Measurements from ENCODE around the gene TRIM2.

Gene TRIM2

DNA sequence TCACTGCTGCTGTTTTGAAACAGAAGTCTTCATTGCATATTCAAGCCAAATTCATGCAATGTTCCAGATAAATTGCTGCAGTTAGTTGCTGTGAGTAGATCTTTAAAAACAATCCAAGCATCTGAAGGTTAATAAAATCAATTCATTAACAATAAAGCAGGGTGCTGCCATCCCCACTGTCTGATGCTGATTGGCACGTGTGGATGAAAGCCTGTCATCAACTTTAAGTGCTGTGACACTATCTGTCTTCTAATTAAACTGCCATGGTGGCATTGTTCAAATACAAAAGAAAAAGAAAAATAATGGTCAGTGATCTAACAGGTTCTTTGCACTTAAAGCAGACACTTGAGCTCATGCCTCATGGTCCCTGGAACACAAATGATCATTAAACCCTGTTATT, 77.2 kb downstream of the TRIM2 start:
- DNase-seq = no peak

DNA sequence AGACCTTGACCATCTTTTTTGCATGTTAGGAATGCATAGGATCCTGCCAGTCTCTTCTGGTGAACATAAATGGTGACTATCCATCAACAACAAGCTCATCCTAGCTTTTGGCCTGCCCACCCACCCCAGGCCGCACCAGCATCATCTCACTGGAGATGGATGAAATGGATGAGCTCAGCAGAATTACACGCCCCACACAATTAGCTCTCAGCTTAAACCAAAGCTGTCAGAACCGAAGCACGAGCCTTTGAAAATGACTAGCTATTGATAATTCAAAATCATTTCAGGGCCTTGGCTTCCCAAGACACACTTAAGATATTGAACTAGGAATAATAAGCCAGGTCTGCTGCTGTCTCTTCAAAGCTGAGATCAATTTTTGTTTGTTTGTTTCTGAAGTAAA, 77.8 kb downstream of the TRIM2 start:
- no peak for DNase-seq

DNA sequence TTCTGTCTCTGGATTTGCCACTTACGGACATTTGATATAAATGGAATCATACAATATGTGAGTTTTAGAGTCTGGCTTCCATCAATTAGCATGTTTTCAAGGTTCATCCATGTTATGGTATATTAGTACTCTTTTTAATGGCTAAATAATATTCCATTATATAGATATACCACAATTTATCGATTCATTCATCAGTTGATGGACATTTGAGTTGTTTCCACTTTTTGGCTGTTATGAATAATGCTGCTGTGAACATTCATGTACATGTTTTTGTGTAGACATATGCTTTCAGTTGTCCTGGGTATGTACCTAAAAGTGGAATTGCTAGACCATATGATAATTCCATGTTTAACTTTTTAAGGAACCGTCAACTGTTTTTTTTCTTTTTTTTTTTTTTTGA, 79.0 kb downstream of the TRIM2 start:
- DNase-seq = no peak

DNA sequence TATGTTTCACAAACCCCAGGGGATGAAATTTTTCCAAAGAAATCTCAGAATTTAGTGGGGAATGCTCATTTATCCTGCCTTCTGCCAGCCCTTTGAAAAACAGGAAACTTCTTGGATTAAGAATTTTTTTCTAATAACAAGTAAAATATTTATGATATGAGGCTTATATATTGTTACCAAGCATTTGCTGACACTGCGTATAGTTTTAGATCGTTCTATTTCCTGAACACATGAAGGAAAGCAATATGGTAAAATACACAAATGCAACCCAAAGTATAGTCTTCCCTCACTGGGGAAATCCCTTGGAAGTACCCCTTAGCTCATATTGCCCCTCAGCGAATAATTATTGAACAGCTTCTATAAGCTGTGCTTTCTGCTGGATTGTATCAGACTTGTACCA, 85.9 kb downstream of the TRIM2 start:
- DNase-seq = no peak

DNA sequence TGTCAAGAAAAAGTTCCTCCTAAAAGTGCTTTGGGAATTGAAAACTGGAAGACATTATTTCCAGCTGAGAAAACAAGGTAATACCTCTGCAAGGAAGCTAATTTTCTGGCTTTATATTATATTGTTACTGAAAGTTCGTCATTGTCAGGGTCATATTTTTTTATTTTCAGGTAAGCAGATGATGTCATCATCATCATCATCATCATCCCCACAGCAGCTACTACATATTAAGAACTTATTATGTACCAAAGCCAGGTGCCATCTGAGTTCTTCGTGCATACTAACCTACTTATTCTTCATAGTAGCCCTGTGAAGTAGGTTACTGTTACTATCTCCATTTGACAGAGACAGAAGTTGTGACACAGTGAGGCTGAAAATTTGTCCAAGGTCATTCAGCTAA, 87.3 kb downstream of the TRIM2 start:
- no peak for DNase-seq

DNA sequence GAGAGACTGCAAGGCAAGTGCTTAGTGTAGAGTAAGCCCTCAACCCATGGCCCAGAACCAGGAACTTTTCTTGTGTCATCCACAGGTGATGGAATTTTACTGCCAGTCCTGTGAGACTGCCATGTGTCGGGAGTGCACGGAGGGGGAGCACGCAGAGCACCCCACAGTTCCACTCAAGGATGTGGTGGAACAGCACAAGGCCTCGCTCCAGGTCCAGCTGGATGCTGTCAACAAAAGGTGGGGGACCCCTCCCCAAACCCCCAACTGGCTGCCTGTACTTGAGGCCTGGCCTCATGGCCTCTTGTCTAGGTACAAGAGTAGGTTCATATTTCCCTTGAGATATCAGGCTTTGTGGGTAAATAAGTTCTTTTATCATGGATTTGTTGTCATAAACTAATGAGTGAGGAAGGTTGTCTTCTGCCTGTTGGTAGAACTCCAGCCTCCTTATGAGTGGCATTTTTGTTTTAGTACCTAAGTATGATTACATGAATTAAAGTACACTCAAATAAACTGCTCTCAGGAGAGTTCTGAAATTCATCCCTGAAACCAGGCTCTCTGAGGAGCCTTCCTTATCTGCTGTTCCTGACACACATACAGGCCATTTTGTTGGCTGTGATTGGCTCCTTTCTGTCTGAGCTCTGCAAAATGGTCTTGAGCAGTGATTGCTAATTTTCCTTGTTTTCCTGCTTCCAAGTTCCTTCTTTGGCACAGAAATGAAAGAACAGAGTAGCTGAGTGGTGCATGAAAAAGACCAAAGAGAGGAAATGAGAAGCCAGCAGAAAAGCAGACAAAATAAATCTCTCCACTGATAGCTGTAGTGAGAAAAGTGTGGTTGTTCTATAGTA, 88.9 kb downstream of the TRIM2 start:
- no peak for DNase-seq

DNA sequence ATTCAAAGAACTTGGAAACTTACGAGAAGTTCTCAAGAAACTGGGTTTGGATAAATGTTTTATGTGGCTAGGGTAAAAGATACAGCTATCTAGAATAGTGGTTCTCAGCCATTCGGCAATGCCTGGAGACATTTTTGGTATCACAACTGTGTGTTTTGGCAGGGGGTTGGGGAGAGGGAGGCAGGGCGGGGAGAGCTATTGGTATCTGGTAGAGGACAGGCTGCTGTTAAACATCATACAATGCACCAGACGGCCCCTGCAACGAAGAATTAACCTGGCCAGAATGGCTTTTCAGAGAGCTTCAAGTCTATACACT, 89.5 kb downstream of the TRIM2 start:
- DNase-seq = no peak

DNA sequence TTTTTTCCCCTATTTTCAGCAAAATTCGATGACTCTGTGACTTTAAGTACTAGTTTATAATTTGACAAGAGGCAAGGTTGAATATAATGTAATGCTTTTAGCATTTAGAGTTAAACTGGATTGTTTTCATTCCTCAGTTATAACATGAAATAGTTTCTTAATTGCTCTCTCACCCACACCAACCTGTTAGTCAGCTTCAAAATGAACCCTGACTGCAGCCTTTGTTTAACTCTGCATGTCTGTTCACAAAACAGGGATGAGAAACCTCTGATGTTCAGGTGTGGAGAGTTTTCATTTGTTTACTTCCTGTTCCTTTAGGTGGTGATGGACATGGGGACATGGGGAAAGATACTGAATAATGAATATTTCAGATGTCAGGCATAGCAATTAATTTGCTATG, 90.4 kb downstream of the TRIM2 start:
- no peak for DNase-seq

DNA sequence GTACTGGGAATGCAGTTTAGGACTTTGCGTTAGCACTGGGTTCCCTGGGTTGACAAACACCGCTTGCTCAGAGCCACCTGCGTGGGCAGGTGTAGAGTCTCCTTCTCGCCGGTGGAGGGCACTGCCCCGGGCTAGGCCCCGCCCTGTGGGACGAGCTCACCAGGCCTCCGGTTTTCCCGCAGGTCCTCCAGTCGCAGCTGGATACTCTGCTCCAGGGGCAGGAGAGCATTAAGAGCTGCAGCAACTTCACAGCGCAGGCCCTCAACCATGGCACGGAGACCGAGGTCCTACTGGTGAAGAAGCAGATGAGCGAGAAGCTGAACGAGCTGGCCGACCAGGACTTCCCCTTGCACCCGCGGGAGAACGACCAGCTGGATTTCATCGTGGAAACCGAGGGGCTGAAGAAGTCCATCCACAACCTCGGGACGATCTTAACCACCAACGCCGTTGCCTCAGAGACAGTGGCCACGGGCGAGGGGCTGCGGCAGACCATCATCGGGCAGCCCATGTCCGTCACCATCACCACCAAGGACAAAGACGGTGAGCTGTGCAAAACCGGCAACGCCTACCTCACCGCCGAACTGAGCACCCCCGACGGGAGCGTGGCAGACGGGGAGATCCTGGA, 91.0 kb downstream of the TRIM2 start:
- no peak for DNase-seq

DNA sequence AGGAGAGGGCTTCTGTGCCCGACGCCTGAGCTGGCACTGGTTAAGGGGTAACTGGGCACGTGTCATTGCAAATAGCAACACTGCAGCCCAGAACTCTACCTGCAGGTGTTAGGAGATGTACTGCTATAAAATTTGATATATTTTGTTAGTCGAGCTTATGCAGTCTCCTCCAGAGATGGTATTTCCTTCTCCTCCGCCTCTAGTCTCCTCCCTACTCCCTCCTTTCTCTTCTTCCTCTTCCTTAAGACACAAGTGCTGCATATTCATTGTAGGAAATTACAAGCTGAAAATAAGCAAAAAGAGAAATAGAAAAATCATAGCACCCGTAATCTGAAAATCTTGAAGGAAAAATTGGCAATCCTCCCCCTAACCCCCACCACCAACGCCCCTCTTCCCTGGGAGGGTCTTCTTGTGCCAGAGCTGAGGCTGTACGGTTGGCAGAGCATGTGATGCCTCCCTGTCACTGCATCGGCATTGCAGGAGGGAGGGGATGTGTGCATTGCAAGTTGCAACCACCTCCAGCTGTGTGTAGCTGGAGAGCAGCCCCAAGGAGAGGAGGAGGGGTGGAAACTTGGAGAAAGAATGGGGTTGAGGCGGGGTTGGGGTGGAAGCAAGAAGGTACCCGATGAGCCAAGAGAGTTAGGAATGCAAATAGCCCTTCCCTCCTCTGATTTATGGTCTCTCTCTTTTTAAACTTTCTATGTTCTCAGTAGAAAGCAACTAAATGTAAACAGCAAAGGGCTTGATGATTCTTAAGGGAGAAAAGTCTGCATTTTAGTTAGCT, 92.0 kb downstream of the TRIM2 start:
- no peak for DNase-seq

DNA sequence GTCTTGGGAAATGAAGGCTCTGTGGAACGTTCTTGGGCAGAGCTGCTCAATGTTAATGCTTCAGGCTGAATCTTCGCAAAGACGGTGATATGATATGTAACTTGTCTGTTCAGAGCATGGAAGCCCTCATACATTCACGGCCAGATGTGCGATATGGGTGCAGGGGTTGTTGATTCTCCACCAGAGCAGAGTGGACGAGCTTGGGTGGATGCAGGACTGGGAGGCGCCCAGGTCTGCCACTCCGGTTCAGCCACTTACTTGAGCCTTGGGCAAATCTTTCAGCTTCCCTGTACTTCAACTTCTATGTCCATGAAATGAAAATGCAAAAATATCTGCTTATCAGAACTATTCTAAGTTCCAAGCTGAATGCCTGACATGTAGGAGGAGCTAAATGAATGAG, 92.9 kb downstream of the TRIM2 start:
- DNase-seq = no peak

DNA sequence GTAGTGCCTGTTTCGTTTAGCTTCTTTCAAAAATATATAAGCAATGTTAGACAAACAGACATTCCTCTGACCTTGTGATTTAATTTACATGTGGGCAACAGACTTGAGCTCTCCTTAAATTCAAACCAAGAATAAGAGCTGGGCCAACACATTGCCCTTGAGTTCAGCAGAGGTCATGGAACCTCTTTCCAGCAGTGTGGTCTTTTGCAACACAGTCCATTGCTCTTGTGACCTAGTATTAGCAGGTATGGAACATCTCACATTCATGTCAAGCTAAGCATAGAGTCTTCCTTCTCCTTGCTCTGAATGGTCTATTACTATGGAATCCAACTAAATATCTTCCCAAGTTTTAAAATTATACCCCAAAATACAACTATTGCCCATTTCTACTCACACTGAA, 106.5 kb downstream of the TRIM2 start:
- no peak for DNase-seq

DNA sequence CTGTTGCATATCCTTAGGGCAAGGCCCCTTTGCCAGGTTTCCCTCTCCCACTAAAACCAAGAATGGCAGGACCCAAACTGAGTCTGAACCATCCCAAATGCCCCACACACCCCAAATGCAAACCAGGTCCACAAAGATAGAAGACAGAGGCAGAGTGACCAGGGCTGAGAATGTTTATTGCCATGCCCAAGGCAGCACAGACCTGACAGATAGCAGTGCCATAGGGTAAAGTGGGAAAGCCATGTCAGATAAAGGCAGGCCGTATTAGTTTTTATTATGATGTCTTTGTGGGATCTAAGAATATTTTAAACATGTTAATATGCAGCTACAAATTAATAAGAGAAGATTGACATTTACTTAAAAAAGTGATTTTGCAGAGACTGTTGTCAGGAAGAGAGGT, 110.7 kb downstream of the TRIM2 start:
- DNase-seq = no peak

DNA sequence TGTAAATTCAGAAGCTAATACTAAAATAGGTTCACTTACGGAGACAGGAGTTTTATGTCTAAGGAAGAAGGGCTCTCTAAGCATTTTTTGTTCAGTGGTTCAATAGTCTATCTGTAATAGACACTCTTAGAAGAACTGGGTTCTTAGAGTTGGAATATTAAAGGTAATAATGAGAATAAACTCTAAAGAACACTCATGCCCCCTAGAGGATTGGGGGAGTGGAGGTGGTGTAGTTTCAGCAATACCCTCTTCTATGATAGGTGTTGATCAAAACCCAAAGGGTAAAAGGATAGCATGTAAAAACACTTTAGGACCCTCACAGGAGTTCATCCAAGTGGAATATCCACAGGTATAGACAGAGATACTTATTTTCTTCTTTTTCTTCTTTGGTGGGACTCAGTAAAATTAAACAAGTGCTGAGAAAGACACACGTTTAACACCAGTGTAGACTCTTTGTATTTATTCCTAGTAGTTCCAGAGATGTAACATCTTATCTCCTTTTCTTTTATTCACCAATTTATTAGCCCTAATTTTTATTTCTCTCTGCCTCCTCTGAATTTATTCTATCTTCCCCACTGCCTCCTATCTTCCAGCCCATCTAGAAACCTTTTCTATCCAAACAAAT, 114.6 kb downstream of the TRIM2 start:
- peak; percentile 51 to 70 (median 60) for DNase-seq

DNA sequence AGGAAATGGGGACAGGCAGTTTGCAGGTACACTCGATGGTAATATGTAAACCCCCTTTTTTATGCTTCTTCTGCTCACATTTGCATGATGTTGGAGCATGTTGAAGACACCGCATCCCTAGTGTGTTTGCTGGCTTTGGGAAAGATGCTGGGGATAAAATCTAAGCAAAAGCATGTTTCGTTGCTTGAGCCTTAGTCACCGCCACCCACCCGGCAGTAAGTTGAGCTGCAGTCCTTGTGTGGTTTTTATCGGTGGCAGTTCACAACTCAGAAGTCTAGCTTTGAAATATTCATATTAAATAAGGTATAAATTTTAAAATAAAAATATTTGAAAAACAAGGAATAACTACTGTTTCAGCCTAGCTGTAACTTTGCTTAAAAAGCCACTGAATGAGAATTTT, 118.5 kb downstream of the TRIM2 start:
- no peak for DNase-seq

DNA sequence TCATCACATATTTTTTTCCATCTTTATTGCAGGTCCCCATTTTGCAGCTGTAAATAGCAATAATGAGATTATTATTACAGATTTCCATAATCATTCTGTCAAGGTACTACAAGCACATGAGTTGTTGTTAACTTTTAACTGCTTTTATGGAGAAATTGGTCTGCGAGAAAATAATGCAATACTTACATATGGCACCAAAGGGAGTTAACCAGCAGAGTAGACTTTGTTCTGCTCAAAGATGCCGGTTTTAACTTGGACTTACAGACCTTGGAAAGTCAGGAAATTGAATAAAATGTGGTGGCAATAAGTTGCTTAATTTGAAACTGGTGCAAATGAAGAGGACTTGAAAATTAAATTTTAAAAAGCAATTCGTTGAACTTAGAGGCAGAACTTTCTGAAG, 119.8 kb downstream of the TRIM2 start:
- DNase-seq = no peak

DNA sequence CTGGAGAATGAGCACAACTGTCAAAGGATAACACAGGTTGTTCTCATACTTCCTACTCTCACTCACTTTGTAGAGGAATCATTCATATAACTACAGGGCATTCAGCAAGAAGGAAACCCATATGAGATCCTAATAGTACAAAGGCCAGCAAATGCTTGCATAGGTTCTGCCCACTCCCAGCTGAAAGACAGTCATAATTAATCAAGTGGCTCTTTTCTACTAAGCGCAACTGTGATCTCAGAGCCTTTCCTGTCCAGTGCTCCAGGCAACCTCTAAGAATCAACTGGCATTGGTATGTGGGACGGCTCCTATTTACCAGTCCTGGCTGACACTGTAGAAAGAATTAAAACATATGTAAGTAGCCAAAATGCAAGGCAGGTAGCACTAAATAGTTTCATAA, 121.3 kb downstream of the TRIM2 start:
- no peak for DNase-seq

DNA sequence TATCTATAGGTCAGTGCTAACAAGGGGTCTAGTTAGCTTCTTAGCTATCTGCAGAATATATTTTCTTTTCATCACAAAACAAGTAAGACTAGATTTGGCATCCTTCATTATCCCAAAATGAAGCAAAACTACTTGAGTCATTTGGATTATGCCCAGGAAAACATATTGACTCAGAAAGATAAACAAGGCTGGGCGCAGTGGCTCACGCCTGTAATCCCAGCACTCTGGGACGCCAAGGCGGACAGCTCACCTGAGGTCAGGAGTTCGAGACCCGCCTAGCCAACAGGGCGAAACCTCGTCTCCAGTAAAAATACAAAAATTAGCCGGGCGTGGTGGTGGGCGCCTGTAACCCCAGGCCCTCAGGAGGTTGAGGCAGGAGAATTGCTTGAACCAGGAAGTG, 122.3 kb downstream of the TRIM2 start:
- no peak for DNase-seq

DNA sequence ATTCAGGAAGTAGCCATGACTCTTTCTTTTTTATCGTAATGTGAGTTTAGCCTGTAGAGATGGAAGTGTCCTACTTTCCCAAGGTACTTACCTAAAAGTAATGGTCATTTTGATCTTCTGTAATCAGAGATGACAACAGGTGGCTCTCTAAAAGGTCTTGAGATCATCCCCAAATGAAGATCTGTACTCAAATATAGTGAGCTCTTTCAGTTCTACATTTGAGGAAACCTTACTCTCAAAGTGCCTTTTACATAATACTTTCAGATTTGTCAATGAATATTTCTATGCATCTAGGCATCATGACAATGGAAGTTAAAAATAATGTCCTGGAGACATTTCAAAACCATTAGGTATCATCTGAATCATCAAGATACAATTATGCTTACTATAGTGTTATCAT, 123.0 kb downstream of the TRIM2 start:
- no peak for DNase-seq

DNA sequence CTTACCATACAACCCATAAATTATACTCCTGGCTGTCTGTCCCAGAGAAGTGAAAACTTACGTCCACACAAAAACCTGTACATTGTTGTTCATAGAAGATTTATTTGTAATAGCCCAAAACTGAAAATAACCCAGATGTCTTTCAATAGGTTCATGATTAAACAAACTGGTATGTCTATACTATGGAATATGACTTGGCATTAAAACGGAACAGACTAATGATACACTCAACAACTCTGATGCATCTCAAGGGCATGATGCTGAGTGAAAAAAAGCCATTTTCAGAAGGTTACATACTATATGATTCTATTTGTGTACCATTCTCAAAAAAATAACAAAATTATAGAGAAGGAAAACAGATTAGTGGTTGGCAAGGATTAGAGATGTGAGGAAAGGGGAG, 128.7 kb downstream of the TRIM2 start:
- no peak for DNase-seq

DNA sequence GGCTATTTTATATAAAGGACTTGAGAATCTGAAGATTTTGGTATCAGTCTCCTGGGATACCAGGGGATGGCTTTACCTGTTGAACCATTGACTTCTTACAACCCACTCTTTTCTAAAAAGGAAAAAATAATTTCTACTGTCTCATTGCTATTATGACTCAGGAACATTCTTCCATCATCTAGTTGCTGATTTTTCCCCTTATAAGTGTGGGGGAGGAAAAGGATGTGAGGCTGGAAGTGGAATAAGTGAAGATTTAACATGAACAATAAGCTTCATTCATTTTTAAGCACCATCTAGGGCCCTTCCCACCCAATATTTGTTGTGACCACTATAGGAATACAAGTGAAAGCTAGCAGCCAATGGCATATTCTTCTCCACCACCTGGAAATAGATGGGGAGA, 129.6 kb downstream of the TRIM2 start:
- DNase-seq = no peak

DNA sequence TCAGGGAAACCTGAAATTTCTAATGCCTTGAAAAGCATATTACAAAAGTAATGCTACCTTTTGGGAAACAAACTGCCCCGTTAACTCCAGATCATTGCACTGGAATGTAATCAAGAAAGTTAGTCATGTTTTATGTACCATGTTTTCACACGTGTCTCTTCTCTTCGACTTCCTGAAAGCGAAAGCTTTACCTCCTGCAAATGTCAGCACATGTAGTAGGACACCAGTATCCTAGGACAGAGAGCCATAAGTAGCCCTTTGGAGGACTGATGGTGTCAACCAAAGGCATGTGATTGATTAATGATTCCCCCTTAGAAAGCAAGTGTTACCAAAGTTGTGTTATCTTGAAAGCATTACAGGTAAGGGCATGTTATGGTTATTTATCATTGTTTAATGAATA, 131.4 kb downstream of the TRIM2 start:
- DNase-seq = no peak

DNA sequence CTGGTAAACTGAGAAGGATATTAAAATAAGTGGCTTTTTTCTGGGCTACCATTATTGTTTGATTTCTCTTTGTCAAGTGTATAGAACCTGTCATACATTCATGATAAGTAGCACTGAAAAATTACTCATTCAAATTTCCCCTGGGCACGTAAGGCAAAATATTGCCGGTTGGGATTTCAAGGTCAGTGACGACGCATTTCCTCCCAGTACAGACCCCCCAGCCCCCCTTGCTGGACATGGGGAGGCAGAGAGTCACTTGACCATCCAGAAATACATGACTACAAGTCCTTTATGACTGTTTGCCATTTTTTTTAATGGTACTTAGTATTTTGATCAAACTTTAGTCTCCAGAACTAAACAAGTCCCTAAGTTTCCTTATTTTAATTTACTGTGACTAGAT, 133.4 kb downstream of the TRIM2 start:
- no peak for DNase-seq
